Trophoblast cell (in vitro differentiated cells and primary cell): ENCODE measurements around the gene MCF2L.

Source experiments
- DNase-seq, 2 donors: peaks; one replicate each; pipeline ENCODE4 v3.0.0-alpha.2; 2016
- H2AFZ ChIP-seq: 2 replicates; pipeline ENCODE4 v1.6.1; 2013; ENCODE audit warnings: low read length, moderate library complexity, mild to moderate bottlenecking; ENCODE audit not compliant: insufficient read depth, poor library complexity
- H2AK5ac ChIP-seq: 2 replicates; pipeline ENCODE4 v1.6.1; 2013; ENCODE audit warnings: mild to moderate bottlenecking, low read length
- H2BK120ac ChIP-seq: 2 replicates; pipeline ENCODE4 v1.6.1; 2013; ENCODE audit warnings: low read length, mild to moderate bottlenecking, moderate library complexity; ENCODE audit not compliant: insufficient read depth, poor library complexity
- H2BK12ac ChIP-seq: 2 replicates; pipeline ENCODE4 v1.6.1; 2013; ENCODE audit warnings: mild to moderate bottlenecking, low read length, moderate library complexity
- H2BK5ac ChIP-seq: 2 replicates; pipeline ENCODE4 v1.6.1; 2013; ENCODE audit warnings: low read length, low read depth, moderate library complexity, mild to moderate bottlenecking; ENCODE audit not compliant: poor library complexity
- H3K14ac ChIP-seq: 2 replicates; pipeline ENCODE4 v1.6.1; 2013; ENCODE audit warnings: mild to moderate bottlenecking, low read length
- H3K18ac ChIP-seq: 2 replicates; pipeline ENCODE4 v1.6.1; 2013; ENCODE audit warnings: mild to moderate bottlenecking, low read length
- H3K23ac ChIP-seq: 2 replicates; pipeline ENCODE4 v1.6.1; 2013; ENCODE audit warnings: low read length
- H3K27ac ChIP-seq: 2 replicates; pipeline ENCODE4 v1.5.1; 2013; ENCODE audit warnings: low read depth, mild to moderate bottlenecking, inconsistent platforms, low read length, moderate library complexity
- H3K27me3 ChIP-seq: 2 replicates; pipeline ENCODE4 v1.6.1; 2013; ENCODE audit warnings: inconsistent platforms, mild to moderate bottlenecking, low read length, moderate library complexity; ENCODE audit not compliant: insufficient read depth
- H3K36me3 ChIP-seq, 2 experiments: 1 replicate in 1 of 2; 2 replicates in 1 of 2; pipeline ENCODE4 v1.6.1; 2013; ENCODE audit warnings: low read length in 2 of 2, mild to moderate bottlenecking in 2 of 2, moderate library complexity in 1 of 2; ENCODE audit not compliant: insufficient read depth in 2 of 2, control insufficient read depth in 1 of 2
- H3K4ac ChIP-seq: 2 replicates; pipeline ENCODE4 v1.6.1; 2013; ENCODE audit warnings: low read depth, mild to moderate bottlenecking, low read length, moderate library complexity
- H3K4me1 ChIP-seq, 2 experiments: 1 replicate in 1 of 2; 2 replicates in 1 of 2; pipeline ENCODE4 v1.6.1; 2013; ENCODE audit warnings: low read length in 2 of 2, mild to moderate bottlenecking in 2 of 2, moderate library complexity in 1 of 2; ENCODE audit not compliant: insufficient read depth in 2 of 2, control insufficient read depth in 1 of 2
- H3K4me2 ChIP-seq: 2 replicates; pipeline ENCODE4 v1.6.1; 2013; ENCODE audit warnings: inconsistent platforms, mild to moderate bottlenecking, low read length, moderate library complexity
- H3K4me3 ChIP-seq: 2 replicates; pipeline ENCODE4 v1.5.1; 2013; ENCODE audit warnings: mild to moderate bottlenecking, low read depth, low read length, inconsistent platforms
- H3K79me1 ChIP-seq: one replicate; pipeline ENCODE4 v1.6.1; 2013; ENCODE audit warnings: low read length
- H3K79me2 ChIP-seq: 2 replicates; pipeline ENCODE4 v1.6.1; 2013; ENCODE audit warnings: low read length, mild to moderate bottlenecking; ENCODE audit not compliant: control insufficient read depth, insufficient read depth, poor library complexity
- H3K9ac ChIP-seq: 2 replicates; pipeline ENCODE4 v1.6.1; 2013; ENCODE audit warnings: mild to moderate bottlenecking, low read length
- H3K9me3 ChIP-seq: 2 replicates; pipeline ENCODE4 v1.6.1; 2013; ENCODE audit warnings: low read depth, mild to moderate bottlenecking, control low read depth, inconsistent platforms, low read length; ENCODE audit not compliant: insufficient read depth
- H4K12ac ChIP-seq: 2 replicates; pipeline ENCODE4 v1.6.1; 2013; ENCODE audit warnings: low read depth, mild to moderate bottlenecking, low read length, moderate library complexity
- H4K8ac ChIP-seq: 2 replicates; pipeline ENCODE4 v1.6.1; 2013; ENCODE audit warnings: low read depth, mild to moderate bottlenecking, low read length, moderate library complexity
- H4K91ac ChIP-seq: one replicate; pipeline ENCODE4 v1.6.1; 2013; ENCODE audit warnings: low read depth, mild to moderate bottlenecking, low read length, moderate library complexity
- WGBS: extraction: QIAGEN DNeasy Blood & Tissue Kit; methylation state at CpG from one replicate; pipeline ENCODE4 v1.1.7; 2013; ENCODE audit warnings: missing lambda C conversion rate; ENCODE audit not compliant: insufficient read length, insufficient coverage; ENCODE audit errors: extremely low coverage; 5-methylcytosine and 5-hydroxymethylcytosine counted together

MCF2L gene

DNA sequence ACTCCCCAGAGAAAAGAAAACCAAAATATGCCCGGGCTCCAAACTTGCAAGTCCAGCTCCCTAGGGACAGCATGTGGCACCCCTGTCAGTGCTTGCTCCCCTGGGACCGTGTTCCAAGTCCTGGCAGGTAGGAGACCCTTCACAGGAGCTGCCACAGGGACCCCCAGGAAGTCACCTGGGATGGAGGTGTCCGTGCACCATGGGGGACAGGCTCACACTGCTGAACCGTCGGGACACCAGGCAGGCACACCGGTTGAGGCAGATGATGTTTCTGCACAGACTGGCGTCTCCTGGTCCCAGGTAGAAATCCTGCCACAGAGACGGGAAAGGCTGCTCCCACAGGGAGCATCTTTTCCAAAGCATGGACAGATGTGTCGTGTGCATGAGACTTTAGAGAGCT lies 177.7 kb downstream of the MCF2L start:
- Histone ChIP-seq H3K27ac (no peak overlapping the region), H2AFZ (no peak overlapping the region), H3K4me2 (no peak overlapping the region), H3K9me3 (peaks cover 3% of the 10 kb centered on the region), H3K27me3 (peaks cover 3% of the 10 kb centered on the region), H3K14ac (no peak overlapping the region), H4K8ac (no peak overlapping the region), H4K91ac (no peak overlapping the region), H3K23ac (no peak overlapping the region), H2BK120ac (no peak overlapping the region), H2AK5ac (no peak overlapping the region), H2BK5ac (no peak overlapping the region), H3K79me1 (no peaks in the 10 kb centered on the region), H3K4ac (no peak overlapping the region), H3K9ac (no peak overlapping the region), H4K12ac (no peak overlapping the region), H3K4me3 (no peak overlapping the region), H3K36me3 (no peaks in the 10 kb centered on the region), H3K79me2 (no peaks in the 10 kb centered on the region), H3K18ac (no peak overlapping the region), H2BK12ac (no peak overlapping the region), H3K4me1 (no peaks in the 10 kb centered on the region)
- no CpG with 5 or more reads among the region's 9 CpGs for WGBS
- no peak for DNase-seq

DNA sequence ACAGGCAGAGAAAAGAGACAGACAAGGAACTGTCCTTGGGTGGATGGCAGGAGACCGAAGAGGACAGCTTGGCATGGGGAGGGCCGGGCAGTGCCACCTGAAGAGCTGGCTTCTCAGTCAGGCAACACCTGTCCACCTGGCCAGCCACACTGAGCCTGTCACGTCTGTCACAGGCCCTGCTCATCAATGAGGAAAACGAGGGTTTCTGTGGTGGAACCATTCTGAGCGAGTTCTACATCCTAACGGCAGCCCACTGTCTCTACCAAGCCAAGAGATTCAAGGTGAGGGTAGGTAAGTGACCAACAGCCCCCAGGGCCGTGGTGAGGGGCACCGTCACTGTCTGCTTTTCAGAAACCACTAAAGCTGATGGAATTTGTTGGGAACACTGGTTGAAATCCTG lies 178.2 kb downstream of the MCF2L start:
- H2BK5ac ChIP-seq = no peak overlapping the region
- no peak overlapping the region for H3K27ac ChIP-seq
- no peak overlapping the region for H3K9ac ChIP-seq
- DNase-seq = no peak
- no peak overlapping the region for H4K12ac ChIP-seq
- H3K9me3 ChIP-seq = peaks cover 3% of the 10 kb centered on the region
- no peaks in the 10 kb centered on the region for H3K4me1 ChIP-seq
- no peak overlapping the region for H2BK120ac ChIP-seq
- WGBS = no CpG with 5 or more reads among the region's 8 CpGs
- no peak overlapping the region for H4K91ac ChIP-seq
- H3K36me3 ChIP-seq = no peaks in the 10 kb centered on the region
- H2AK5ac ChIP-seq = no peak overlapping the region
- no peak overlapping the region for H3K4ac ChIP-seq
- no peak overlapping the region for H3K4me3 ChIP-seq
- H3K14ac ChIP-seq = no peak overlapping the region
- no peak overlapping the region for H3K23ac ChIP-seq
- H3K79me1 ChIP-seq = no peaks in the 10 kb centered on the region
- no peaks in the 10 kb centered on the region for H3K79me2 ChIP-seq
- H3K4me2 ChIP-seq = no peak overlapping the region
- no peak overlapping the region for H2BK12ac ChIP-seq
- peaks cover 3% of the 10 kb centered on the region for H3K27me3 ChIP-seq
- H4K8ac ChIP-seq = no peak overlapping the region
- no peak overlapping the region for H2AFZ ChIP-seq
- H3K18ac ChIP-seq = no peak overlapping the region

DNA sequence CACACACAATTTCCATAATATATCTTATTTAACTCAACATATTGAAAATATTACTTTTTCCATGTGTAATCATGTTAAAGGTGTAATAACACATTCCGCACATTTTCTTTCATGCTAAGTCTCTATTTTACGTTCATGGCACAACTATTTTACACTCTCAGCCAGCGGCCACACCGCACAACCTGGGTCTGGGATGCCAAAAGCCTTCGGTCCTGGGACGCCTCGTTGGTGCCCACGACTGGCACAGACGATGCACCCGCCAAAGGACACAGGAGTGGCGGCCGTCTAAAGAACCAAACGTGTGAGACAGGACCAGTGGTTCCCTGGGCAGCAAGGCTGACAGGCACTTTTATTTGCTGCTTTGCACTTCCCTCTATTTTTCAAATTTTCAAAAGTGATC lies 179.4 kb downstream of the MCF2L start:
- no peaks in the 10 kb centered on the region for H3K36me3 ChIP-seq
- H3K4me2 ChIP-seq = no peak overlapping the region
- H3K79me1 ChIP-seq = peaks cover 3% of the 10 kb centered on the region
- H3K27me3 ChIP-seq = peaks cover 11% of the 10 kb centered on the region
- H2AK5ac ChIP-seq = no peak overlapping the region
- H3K4me1 ChIP-seq = peaks cover 7 to 8% of the 10 kb centered on the region in 2 experiments
- H2BK12ac ChIP-seq = no peak overlapping the region
- H3K27ac ChIP-seq = no peak overlapping the region
- WGBS = no CpG with 5 or more reads among the region's 13 CpGs
- H3K79me2 ChIP-seq = peaks cover 4% of the 10 kb centered on the region
- no peak overlapping the region for H2BK120ac ChIP-seq
- no peak overlapping the region for H4K12ac ChIP-seq
- peaks cover 4% of the 10 kb centered on the region for H3K9me3 ChIP-seq
- no peak for DNase-seq
- H4K91ac ChIP-seq = no peak overlapping the region
- no peak overlapping the region for H3K23ac ChIP-seq
- no peak overlapping the region for H3K18ac ChIP-seq
- no peak overlapping the region for H2AFZ ChIP-seq
- no peak overlapping the region for H3K4ac ChIP-seq
- no peak overlapping the region for H2BK5ac ChIP-seq
- H3K14ac ChIP-seq = no peak overlapping the region
- no peak overlapping the region for H3K9ac ChIP-seq
- H4K8ac ChIP-seq = no peak overlapping the region
- H3K4me3 ChIP-seq = no peak overlapping the region

GRCh38 chr13:113148940-113149503 lies 180.0 kb downstream of the MCF2L start:
- Histone ChIP-seq H3K79me1 (peaks cover 5% of the 10 kb centered on the region), H2AK5ac (no peak overlapping the region), H4K8ac (no peak overlapping the region), H2BK5ac (no peak overlapping the region), H4K91ac (no peak overlapping the region), H2BK120ac (no peak overlapping the region), H3K36me3 (no peaks in the 10 kb centered on the region), H3K4me1 (peaks cover 8 to 9% of the 10 kb centered on the region in 2 experiments), H3K4me3 (no peak overlapping the region), H3K23ac (no peak overlapping the region), H3K18ac (no peak overlapping the region), H3K27ac (no peak overlapping the region), H2AFZ (no peak overlapping the region), H2BK12ac (no peak overlapping the region), H3K4me2 (no peak overlapping the region), H3K27me3 (peaks cover 13% of the 10 kb centered on the region), H3K9me3 (peaks cover 4% of the 10 kb centered on the region), H4K12ac (no peak overlapping the region), H3K14ac (no peak overlapping the region), H3K4ac (no peak overlapping the region), H3K9ac (no peak overlapping the region), H3K79me2 (peaks cover 4% of the 10 kb centered on the region)
- WGBS = no CpG with 5 or more reads among the region's 38 CpGs
- no peak for DNase-seq
